HFF-Myc (cell line): Measurements from ENCODE around the gene RSU1.

Experiments used
- DNase-seq: peaks from one replicate; pipeline ENCODE4 v3.0.0-alpha.2; 2011; ENCODE audit warnings: low read depth; ENCODE audit errors: extremely low read depth
- H3K4me3 ChIP-seq: replicated peaks from 2 replicates; pipeline ENCODE4 v1.5.1; 2011; ENCODE audit warnings: low read depth, mild to moderate bottlenecking, control low read depth, low read length
- TF ChIP-seq, protein P1 (sequence below): IDR thresholded peaks from 2 replicates; pipeline ENCODE4 v1.5.1; 2012; ENCODE audit warnings: mild to moderate bottlenecking, low read depth, low read length, control low read depth; ENCODE audit errors: missing control alignments

The RSU1 gene

DNA sequence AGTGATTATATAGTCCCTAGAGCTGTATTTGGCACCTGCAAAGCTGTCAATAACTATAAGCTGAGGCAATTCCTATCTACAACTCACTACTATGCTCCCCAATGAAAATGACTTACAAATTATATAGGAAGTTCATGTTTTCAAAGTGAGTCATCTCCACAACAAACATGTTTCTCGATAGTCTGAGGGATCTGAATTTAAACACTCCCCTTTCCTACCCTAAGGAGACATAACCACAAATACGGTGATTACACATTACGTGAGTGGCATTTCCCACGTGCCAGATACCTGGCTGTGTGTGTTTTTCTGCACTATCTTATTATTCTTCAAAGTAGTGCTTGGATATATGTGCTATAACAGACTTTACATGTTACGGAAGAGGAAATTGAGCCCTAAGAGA, 173.1 kb downstream of the RSU1 start:
- TF ChIP-seq, protein P1, sequence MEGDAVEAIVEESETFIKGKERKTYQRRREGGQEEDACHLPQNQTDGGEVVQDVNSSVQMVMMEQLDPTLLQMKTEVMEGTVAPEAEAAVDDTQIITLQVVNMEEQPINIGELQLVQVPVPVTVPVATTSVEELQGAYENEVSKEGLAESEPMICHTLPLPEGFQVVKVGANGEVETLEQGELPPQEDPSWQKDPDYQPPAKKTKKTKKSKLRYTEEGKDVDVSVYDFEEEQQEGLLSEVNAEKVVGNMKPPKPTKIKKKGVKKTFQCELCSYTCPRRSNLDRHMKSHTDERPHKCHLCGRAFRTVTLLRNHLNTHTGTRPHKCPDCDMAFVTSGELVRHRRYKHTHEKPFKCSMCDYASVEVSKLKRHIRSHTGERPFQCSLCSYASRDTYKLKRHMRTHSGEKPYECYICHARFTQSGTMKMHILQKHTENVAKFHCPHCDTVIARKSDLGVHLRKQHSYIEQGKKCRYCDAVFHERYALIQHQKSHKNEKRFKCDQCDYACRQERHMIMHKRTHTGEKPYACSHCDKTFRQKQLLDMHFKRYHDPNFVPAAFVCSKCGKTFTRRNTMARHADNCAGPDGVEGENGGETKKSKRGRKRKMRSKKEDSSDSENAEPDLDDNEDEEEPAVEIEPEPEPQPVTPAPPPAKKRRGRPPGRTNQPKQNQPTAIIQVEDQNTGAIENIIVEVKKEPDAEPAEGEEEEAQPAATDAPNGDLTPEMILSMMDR: no peak
- no peak overlapping the region for H3K4me3 ChIP-seq
- DNase-seq: peak; percentile 20

DNA sequence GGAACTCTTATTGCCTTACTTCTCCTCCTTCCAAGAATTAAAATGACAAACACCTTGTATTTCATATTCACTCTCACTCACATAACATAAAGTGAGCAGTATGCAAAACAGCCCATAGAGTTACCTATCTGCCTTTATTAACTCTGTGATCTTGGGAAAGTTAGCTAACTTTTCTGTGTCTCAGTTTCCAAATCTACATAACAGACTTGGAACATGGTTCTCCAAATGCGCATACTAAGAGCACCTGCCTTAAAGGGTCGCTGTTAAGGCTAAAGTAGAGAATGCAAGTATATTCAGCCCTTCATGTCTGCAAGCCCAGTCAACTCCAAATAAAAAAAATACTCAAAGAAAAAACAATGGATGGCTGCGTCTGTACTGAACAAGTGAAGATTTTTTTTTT, 173.7 kb downstream of the RSU1 start:
- TF ChIP-seq, protein P1: no peak
- no peak for DNase-seq
- H3K4me3 ChIP-seq: no peak overlapping the region

DNA sequence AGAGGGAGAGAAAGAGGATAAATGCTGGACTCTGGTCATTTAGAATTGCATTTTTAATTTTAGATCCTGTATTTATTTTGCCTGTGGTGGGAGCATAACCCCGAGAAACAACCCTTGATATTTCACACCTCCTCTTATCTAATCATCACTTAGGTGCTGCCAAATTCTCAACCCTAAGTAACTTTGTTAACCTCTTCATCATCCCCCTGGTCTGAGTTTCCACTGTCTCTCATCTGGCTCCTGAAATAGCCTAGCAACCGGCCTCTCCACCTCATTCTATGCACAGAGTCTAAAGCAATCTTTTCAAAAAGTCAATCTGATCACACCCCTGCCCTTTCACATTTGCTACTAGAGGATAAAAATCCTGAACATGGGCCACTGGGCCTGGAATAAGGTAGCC, 177.1 kb downstream of the RSU1 start:
- DNase-seq: no peak
- TF ChIP-seq, protein P1: no peak
- H3K4me3 ChIP-seq: no peak overlapping the region

DNA sequence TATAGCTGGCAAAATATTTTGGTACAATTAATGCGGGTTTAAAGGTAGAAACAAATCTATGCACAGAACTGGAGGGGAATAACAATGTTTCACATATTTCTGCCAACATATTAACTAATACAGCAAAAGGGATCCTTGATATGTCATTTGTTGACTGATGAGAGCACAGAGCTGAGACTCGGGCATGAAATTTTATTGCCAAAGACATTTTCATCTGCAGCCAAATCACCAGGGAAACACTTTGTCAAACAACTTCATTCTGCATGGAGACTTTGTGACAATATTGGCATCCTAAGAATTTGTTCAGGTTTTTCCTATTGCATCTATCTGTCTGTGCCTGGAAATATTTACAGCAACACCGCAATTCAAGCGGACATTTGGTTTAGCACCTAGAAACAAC, 177.8 kb downstream of the RSU1 start:
- TF ChIP-seq, protein P1: no peak
- H3K4me3 ChIP-seq: no peak overlapping the region
- no peak for DNase-seq

DNA sequence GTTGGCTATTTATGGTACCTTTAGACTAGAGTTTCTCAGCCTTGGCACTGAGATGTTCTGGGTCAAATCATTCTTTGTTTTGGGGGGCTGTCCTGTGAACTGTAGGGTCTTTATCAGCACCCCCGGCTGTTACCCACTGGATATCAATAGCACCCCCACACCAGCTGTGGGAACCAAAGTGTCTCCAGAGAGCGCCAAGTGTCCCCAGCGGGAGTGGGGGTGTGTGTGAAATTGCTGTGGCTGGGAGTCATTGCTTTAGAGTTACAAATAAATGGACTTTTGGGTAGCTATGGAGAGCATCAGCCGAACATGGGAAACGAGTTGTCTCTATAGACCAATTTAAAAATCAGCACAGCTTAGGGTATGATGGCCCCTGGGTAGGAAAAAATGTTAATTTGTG, 184.2 kb downstream of the RSU1 start:
- H3K4me3 ChIP-seq: no peak overlapping the region
- DNase-seq: no peak
- TF ChIP-seq, protein P1: no peak

DNA sequence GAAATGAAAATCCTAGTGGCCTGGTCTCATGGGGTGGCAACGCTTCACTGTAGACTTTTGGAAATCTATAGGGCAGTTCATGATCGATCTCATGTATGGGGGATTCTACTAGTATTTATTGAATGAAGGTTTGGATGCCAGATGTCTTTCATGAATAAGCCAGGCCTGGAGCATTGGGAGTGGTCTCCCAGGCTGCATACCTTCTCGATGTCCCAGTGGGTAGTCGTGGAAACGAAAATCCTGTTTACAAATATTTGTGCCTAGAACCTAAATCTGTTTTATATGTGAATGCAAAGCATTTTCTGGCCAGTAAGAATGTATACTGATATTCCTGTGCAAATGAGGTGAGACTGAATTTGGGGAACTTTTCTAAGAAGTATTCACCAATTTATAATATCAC, 190.5 kb downstream of the RSU1 start:
- DNase-seq: no peak
- TF ChIP-seq, protein P1: no peak
- no peak overlapping the region for H3K4me3 ChIP-seq

DNA sequence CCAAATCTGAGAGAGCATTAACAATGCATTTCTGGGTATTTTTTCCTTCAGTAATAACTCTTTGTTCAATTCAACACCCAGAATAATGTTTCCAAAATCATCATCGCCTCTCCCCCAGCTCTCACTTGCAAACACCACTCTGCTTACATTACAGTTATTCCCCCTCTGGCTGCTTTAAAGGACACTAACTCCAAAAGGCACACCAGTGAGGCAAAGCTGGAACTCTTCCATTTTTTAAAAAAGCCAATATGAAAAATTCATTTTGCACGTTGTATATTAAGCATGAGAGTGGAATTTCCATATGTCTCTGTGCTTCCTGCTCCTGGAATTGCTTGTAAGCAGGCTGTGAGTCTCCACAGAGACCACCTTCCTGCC, 204.3 kb downstream of the RSU1 start:
- DNase-seq: no peak
- TF ChIP-seq, protein P1: no peak
- H3K4me3 ChIP-seq: no peak overlapping the region
